Lower leg skin (tissue), 3 donors: ENCODE data around the gene ZFYVE21.

ENCODE experiments used
- CTCF ChIP-seq, 3 donors: fragments of 450-650 bp; IDR thresholded peaks; one replicate each; pipeline ENCODE4 v1.5.1; 2016; ENCODE audit warnings: antibody characterized with exemption in 3 of 3, mild to moderate bottlenecking in 3 of 3, moderate library complexity in 2 of 3
- POLR2A ChIP-seq, 2 donors: fragments of 450-650 bp; IDR thresholded peaks; one replicate each; pipeline ENCODE4 v1.6.1; 2016 to 2017; ENCODE audit warnings: antibody characterized with exemption in 2 of 2, mild to moderate bottlenecking in 1 of 2, moderate library complexity in 1 of 2

GRCh38 chr14:103696466-103697071 lies 19.0 kb upstream of the ZFYVE21 start:
- TF ChIP-seq CTCF (IDR thresholded peaks at IDR 0.05) (no peak), POLR2A (IDR thresholded peaks at IDR 0.05) (no peak)
